ENCODE measurements around the gene FGGY.

- TF ChIP-seq ZNF274 (IDR thresholded peaks at IDR 0.05; ENCODE audit: low read depth, low read length) (no peak), SUZ12 (IDR thresholded peaks at IDR 0.05; ENCODE audit: extremely low read depth, insufficient read depth, insufficient read length) (no peak)
Measured at GRCh38 chr1:59504276-59504675, 207.4 kb downstream of the FGGY start.

Measured in NT2/D1 (cell line).